ENCODE data around the gene ITPR3. TPM values are rescaled to one million over a fixed set of nuclear protein-coding genes. Genes with fewer than 3 reads are reported as not detected.

The ITPR3 gene
- total and polyA plus RNA-seq, 2 of the 13 experiments (the other 11 are each of a cell fraction or from before 2014, with no cell fraction given): 3.8 to 21.4 TPM

- Histone ChIP-seq H3K9ac (ENCODE audit: insufficient read depth, low read depth, low read length) (no peak overlapping the region), H3K4me2 (ENCODE audit: low read depth, low read length) (no peak overlapping the region), H3K27ac (ENCODE audit: extremely low read length, insufficient read depth, low read length) (no peak overlapping the region), H3K79me2 (ENCODE audit: insufficient read depth, low read length) (no peaks in the 10 kb centered on the region), H3K9me3 (ENCODE audit: low read length) (no peaks in the 10 kb centered on the region), H4K20me1 (ENCODE audit: insufficient read depth, low read length) (no peaks in the 10 kb centered on the region; the same call in none of the 2 replicates), H3K36me3 (replicated peaks in 1 of 2; ENCODE audit: control insufficient read depth in 1 of 2, insufficient read depth in 2 of 2, low read length in 2 of 2) (peaks cover 7 to 33% of the 10 kb centered on the region in 2 experiments; a peak in 3 of 5 replicates), H3K27me3 (ENCODE audit: control insufficient read depth in 1 of 2, insufficient read depth in 2 of 2, low read length in 2 of 2) (no peaks in the 10 kb centered on the region), H3K4me1 (ENCODE audit: insufficient read depth, low read length) (no peaks in the 10 kb centered on the region), H3K4me3 (replicated peaks in 1 of 3; ENCODE audit: insufficient read depth in 1 of 3, low read depth in 2 of 3, low read length in 3 of 3) (no peak overlapping the region), H2AFZ (ENCODE audit: low read length) (no peak overlapping the region)
- DNase-seq (ENCODE audit: low spot score) (no peak), FAIRE-seq (no peak), ATAC-seq (no peak)
- TF ChIP-seq ZNF691 (CRISPR knock-in tag; IDR thresholded peaks at IDR 0.05; ENCODE audit: borderline replicate concordance, low read depth): no peak
- no peak for TF ChIP-seq RXRA (CRISPR knock-in tag; IDR thresholded peaks at IDR 0.05)
- no peak for TF ChIP-seq MATR3 (CRISPR knock-in tag; IDR thresholded peaks at IDR 0.05)
- no peak for TF ChIP-seq ZNF512B (CRISPR knock-in tag; IDR thresholded peaks at IDR 0.05; ENCODE audit: borderline replicate concordance)
- in situ Hi-C loops (cut with HindIII; ENCODE audit: extremely low pct_ligation_motif_present, low pct_unique_long_range_greater_than_20kb): no loop called here
- ChIA-PET POLR2A (no interaction called here), CTCF (ENCODE audit: low intra/inter-chr PET ratio, low total read pairs) (no interaction called here)
- no TSS peak for BruUV-seq (replicated peaks)
- 80% methylated on average over 12 of the region's 15 CpGs for WGBS (ENCODE audit: low lambda C conversion rate)
- intact Hi-C loops (cut with micrococcal nuclease; ENCODE audit: unreplicated experiment): no loop called here
Observed at GRCh38 chr6:33683051-33683571, 62.0 kb downstream of the ITPR3 start.

Measured in HepG2 (cell line).